AG09319 (cell line): ENCODE measurements around the gene CYP4F2.
"Not testable (repeated sequence)": the region's sequence is repeated elsewhere in the genome, so short reads cannot be mapped to it uniquely, and the experiment has no call there.

ENCODE experiments used
- DNase-seq: peaks from one replicate; pipeline ENCODE4 v3.0.0-alpha.2; 2010; ENCODE audit warnings: low read depth; ENCODE audit errors: extremely low read depth
- TF ChIP-seq, protein P1 (sequence below): IDR thresholded peaks from 2 replicates; pipeline ENCODE4 v1.5.1; 2011; ENCODE audit warnings: low read depth, mild to moderate bottlenecking, inconsistent platforms, low read length, moderate library complexity

The CYP4F2 gene

DNA sequence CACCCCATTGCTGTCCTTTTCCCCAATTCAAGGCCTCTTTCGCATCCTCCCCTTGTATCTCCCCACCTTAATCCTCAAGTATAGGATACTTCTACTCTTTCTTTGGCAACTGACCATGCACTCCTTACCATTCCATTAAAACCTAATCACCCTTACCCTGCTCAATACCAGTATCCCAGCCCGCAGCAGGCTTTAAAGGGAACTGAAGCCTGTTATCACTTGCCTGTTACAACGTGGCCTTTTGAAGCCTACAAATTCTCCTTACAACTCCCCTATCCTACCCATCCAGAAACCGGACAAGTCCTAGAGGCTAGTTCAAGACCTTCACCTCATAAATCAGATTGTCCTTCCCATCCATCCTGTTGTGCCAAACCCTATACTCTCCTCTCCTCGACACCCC lies 66.2 kb downstream of the CYP4F2 start:
- TF ChIP-seq, protein P1, sequence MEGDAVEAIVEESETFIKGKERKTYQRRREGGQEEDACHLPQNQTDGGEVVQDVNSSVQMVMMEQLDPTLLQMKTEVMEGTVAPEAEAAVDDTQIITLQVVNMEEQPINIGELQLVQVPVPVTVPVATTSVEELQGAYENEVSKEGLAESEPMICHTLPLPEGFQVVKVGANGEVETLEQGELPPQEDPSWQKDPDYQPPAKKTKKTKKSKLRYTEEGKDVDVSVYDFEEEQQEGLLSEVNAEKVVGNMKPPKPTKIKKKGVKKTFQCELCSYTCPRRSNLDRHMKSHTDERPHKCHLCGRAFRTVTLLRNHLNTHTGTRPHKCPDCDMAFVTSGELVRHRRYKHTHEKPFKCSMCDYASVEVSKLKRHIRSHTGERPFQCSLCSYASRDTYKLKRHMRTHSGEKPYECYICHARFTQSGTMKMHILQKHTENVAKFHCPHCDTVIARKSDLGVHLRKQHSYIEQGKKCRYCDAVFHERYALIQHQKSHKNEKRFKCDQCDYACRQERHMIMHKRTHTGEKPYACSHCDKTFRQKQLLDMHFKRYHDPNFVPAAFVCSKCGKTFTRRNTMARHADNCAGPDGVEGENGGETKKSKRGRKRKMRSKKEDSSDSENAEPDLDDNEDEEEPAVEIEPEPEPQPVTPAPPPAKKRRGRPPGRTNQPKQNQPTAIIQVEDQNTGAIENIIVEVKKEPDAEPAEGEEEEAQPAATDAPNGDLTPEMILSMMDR = no peak
- no peak for DNase-seq

DNA sequence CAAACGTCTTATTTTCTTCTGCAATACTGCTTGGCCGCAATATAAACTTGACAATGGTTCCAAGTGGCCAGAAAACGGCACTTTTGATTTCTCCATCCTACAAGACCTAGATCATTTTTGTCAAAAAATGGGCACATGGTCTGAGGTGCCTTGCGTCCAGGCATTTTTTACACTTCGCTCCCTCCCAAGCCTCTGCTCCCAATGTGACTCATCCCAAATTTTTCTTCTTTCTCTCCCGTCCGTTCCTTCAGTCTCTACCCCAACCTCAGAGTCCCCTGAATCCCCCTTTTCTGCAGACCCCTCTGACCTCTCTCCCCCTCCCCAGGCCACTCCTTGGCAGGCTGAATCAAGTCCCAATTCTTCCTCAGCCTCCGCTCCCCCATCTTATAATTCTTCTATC lies 68.1 kb downstream of the CYP4F2 start:
- TF ChIP-seq, protein P1 = no peak
- no peak for DNase-seq

DNA sequence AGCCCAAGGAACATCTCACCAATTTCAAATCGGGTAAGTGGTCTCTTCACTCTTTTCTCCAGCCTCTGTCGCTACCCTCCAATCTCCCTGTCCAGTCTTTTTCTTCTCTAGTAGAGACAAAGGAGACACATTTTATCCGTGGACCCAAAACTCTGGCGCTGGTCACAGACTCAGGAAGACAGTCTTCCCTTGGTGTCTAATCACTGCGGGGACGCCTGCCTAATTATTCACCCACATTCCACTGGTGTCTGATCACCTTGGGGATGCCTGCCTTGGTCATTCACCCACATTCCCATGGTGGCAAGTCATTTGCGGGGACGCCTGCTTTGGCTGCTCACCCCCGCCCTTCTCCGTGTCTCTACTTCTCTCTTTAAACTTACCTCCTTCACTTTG lies 68.6 kb downstream of the CYP4F2 start:
- TF ChIP-seq, protein P1 = no peak
- DNase-seq = no peak

DNA sequence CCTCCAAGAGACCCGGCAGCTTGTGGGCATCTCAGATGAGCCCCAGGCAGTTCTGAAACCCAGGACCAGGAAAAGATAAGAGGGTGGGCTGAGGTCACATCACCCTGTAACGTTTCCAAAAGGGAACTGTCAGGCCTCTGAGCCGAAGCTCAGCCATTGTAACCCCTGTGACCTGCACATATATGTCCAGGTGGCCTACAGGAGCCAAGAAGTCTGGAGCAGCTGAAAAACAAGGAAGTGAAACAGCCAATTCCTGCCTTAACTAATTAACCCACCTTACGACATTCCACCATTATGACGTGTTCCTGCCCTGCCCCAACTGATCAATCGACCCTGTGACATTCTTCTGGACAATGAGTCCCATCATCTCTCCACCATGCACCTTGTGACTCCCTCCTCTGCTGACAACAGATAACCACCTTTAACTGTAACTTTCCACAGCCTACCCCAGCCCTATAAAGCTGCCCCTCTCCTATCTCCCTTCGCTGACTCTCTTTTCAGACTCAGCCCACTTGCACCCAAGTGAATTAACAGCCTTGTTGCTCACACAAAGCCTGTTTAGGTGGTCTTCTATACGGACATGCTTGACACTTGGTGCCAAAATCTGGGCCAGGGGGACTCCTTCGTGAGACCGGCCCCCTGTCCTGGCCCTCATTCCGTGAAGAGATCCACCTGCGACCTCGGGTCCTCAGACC lies 69.1 kb downstream of the CYP4F2 start:
- DNase-seq = not testable (repeated sequence)

DNA sequence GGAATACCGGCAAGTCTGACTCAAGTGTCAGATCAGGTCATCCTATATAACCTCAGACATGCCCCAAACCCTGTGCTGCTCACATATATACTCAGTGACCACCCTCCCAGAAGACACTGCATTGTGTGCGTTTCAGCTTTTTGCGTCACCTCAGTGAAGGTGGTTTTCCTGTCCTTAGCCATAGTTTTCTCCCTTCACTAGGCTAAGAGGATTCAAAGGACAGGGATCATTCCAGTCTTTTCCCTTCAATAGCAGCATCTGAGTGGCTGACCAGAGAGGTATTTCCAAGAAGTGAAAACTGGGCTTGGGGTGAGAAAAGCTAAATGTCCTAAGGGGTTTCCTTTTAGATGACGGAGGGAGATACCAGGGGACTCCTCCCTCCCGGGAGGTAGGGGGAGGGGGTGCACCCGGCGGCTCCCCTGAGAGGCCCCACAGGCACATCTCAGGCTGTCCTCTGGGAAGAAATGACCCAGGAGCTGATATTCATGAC lies 69.7 kb downstream of the CYP4F2 start:
- DNase-seq = no peak
- TF ChIP-seq, protein P1 = no peak
